Measurements from ENCODE around the gene FRMD7.

DNA sequence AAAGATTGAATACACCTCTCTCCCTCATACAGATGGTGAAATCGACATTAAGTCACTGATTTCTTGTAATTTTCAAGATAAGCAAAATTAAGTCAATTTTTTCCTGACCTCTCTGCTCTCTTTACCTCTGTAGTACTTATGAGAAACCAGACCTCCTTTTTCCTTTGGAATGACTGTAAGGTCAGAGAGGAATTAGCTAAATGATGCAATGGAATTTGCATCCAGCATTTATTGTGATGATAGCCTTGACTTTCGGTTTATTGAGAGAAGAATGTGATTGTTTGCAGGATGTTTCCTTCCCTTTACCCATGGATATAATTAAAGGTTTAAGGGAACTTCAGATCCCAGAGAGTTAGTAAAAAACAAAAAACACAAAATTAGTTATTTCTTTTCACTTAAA, 82.4 kb downstream of the FRMD7 start:
- TF ChIP-seq, protein P1, sequence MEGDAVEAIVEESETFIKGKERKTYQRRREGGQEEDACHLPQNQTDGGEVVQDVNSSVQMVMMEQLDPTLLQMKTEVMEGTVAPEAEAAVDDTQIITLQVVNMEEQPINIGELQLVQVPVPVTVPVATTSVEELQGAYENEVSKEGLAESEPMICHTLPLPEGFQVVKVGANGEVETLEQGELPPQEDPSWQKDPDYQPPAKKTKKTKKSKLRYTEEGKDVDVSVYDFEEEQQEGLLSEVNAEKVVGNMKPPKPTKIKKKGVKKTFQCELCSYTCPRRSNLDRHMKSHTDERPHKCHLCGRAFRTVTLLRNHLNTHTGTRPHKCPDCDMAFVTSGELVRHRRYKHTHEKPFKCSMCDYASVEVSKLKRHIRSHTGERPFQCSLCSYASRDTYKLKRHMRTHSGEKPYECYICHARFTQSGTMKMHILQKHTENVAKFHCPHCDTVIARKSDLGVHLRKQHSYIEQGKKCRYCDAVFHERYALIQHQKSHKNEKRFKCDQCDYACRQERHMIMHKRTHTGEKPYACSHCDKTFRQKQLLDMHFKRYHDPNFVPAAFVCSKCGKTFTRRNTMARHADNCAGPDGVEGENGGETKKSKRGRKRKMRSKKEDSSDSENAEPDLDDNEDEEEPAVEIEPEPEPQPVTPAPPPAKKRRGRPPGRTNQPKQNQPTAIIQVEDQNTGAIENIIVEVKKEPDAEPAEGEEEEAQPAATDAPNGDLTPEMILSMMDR (IDR thresholded peaks at IDR 0.05), result no peak
- no peak for TF ChIP-seq POLR2AphosphoS5 (IDR thresholded peaks at IDR 0.05)
- TF ChIP-seq POLR2A (IDR thresholded peaks at IDR 0.05), result no peak

All from transverse colon (tissue), 4 donors.